Muscle of arm (tissue), 12 donors: ENCODE data around the gene KIFAP3. TPM values are rescaled to one million over a fixed set of nuclear protein-coding genes. Genes with fewer than 3 reads are reported as not detected.
A peak's percentile ranks its signal among the peaks of the same experiment; 100 is the strongest.
"Not testable (repeated sequence)": the region's sequence is repeated elsewhere in the genome, so short reads cannot be mapped to it uniquely, and the experiment has no call there.

Experiments used
- DNase-seq: peaks from one replicate; pipeline ENCODE4 v3.0.0-alpha.2; 2013
- polyA plus RNA-seq, 12 donors: library from polyadenylated mRNA; unstranded; fragments of 120-200 nt; gene quantifications; one replicate each; pipeline ENCODE4 v1.2.1, GENCODE V29; 2013; ENCODE audit not compliant: insufficient read length in 12 of 12

The KIFAP3 gene
- polyA plus RNA-seq, 12 donors: 15.4 to 42.6 (median 38.6) TPM; not detected in 1

GRCh38 chr1:169925505-169926482 is 148.7 kb downstream of the KIFAP3 start:
- DNase-seq: no peak

- DNase-seq: no peak
Measured at GRCh38 chr1:169924829-169925228, 149.7 kb downstream of the KIFAP3 start.

GRCh38 chr1:169924063-169924462 is 150.4 kb downstream of the KIFAP3 start:
- DNase-seq: no peak

- no peak for DNase-seq
Measured at GRCh38 chr1:169921080-169921479, 153.4 kb downstream of the KIFAP3 start.

- no peak for DNase-seq
Measured at GRCh38 chr1:169918927-169919326, 155.6 kb downstream of the KIFAP3 start.

GRCh38 chr1:169918220-169918619 is 156.3 kb downstream of the KIFAP3 start:
- DNase-seq: not testable (repeated sequence)

GRCh38 chr1:169915150-169915549 is 159.3 kb downstream of the KIFAP3 start:
- DNase-seq: no peak

- no peak for DNase-seq
Measured at GRCh38 chr1:169914531-169914930, 160.0 kb downstream of the KIFAP3 start.

- DNase-seq: no peak
Measured at GRCh38 chr1:169909499-169909898, 165.0 kb downstream of the KIFAP3 start.

GRCh38 chr1:169906938-169907337 is 167.6 kb downstream of the KIFAP3 start:
- no peak for DNase-seq

GRCh38 chr1:169904834-169905233 is 169.7 kb downstream of the KIFAP3 start:
- no peak for DNase-seq

GRCh38 chr1:169902751-169903150 is 171.7 kb downstream of the KIFAP3 start:
- DNase-seq: no peak

GRCh38 chr1:169901115-169901514 is 173.4 kb downstream of the KIFAP3 start:
- no peak for DNase-seq

GRCh38 chr1:169900571-169900970 is 173.9 kb downstream of the KIFAP3 start:
- DNase-seq: no peak

- no peak for DNase-seq
Measured at GRCh38 chr1:169899519-169900217, 174.8 kb downstream of the KIFAP3 start.

GRCh38 chr1:169896013-169896412 is 178.5 kb downstream of the KIFAP3 start:
- no peak for DNase-seq

GRCh38 chr1:169894424-169895145 is 179.9 kb downstream of the KIFAP3 start:
- DNase-seq: peak; percentile 9

GRCh38 chr1:169893645-169894423 is 180.7 kb downstream of the KIFAP3 start, which contains the start of gene SCYL3:
SCYL3 (minus strand) TSS chr1:169893896; CDS start chr1:169888840, 5,056 bp downstream.
- peak; percentile 98 for DNase-seq

- peak; percentile 41 for DNase-seq
Measured at GRCh38 chr1:169892927-169893644, 181.4 kb downstream of the KIFAP3 start.

GRCh38 chr1:169892176-169892926 is 182.1 kb downstream of the KIFAP3 start:
- DNase-seq: no peak
